K562 (cell line): ENCODE data around the gene ACTR3C. TPM values are rescaled to one million over a fixed set of nuclear protein-coding genes. Genes with fewer than 3 reads are reported as not detected.

Experiments used
- CBFB ChIP-seq: sonication (generic); formaldehyde crosslinking; IDR thresholded peaks from 2 replicates; pipeline ENCODE4 v1.4.0; 2020; ENCODE audit warnings: mild to moderate bottlenecking, missing genetic modification reagents
- EWSR1 ChIP-seq: fragments of 450-650 bp; IDR thresholded peaks from 2 replicates; pipeline ENCODE4 v1.6.1; 2018; ENCODE audit warnings: borderline replicate concordance, mild to moderate bottlenecking, low read depth, moderate library complexity; ENCODE audit not compliant: partially characterized antibody
- FOXA1 ChIP-seq: fragments of 450-650 bp; IDR thresholded peaks from 2 replicates; pipeline ENCODE4 v1.6.1; 2016; ENCODE audit warnings: mild to moderate bottlenecking, borderline replicate concordance
- FOXM1 ChIP-seq, 2 experiments: fragments of 450-650 bp in 1 of 2; sonication (generic) in 1 of 2; formaldehyde crosslinking in 1 of 2; IDR thresholded peaks; 2 replicates each; pipeline versions ENCODE4 v1.6.1 to v1.9.0; 2017 to 2022; ENCODE audit warnings: low read depth in 2 of 2, mild to moderate bottlenecking in 2 of 2, missing genetic modification reagents in 1 of 2, moderate library complexity in 1 of 2
- HBP1 ChIP-seq: fragments of 450-650 bp; formaldehyde crosslinking; IDR thresholded peaks from 2 replicates; pipeline ENCODE4 v1.4.0; 2022; ENCODE audit warnings: missing genetic modification characterization
- HDAC2 ChIP-seq: fragments of 450-650 bp; IDR thresholded peaks from 2 replicates; pipeline ENCODE4 v1.6.1; 2016; ENCODE audit warnings: mild to moderate bottlenecking
- JUND ChIP-seq, 2 experiments: IDR thresholded peaks; 2 replicates in 1 of 2; 3 replicates in 1 of 2; pipeline ENCODE4 v1.6.1; 2011; ENCODE audit warnings: borderline replicate concordance in 2 of 2, low read depth in 2 of 2, low read length in 2 of 2, improper control_type of control experiment in 1 of 2, missing biosample characterization in 1 of 2, missing genetic modification characterization in 1 of 2, missing genetic modification reagents in 1 of 2
- MIER1 ChIP-seq: fragments of 450-650 bp; IDR thresholded peaks from 2 replicates; pipeline ENCODE4 v1.6.1; 2016; ENCODE audit warnings: antibody characterized with exemption, mild to moderate bottlenecking, low read depth
- NCOA4 ChIP-seq: fragments of 450-650 bp; IDR thresholded peaks from 2 replicates; pipeline ENCODE4 v1.6.1; 2018; ENCODE audit warnings: mild to moderate bottlenecking; ENCODE audit not compliant: partially characterized antibody
- NFRKB ChIP-seq: fragments of 450-650 bp; IDR thresholded peaks from 2 replicates; pipeline ENCODE4 v1.6.1; 2016; ENCODE audit warnings: low read depth
- RB1 ChIP-seq: fragments of 450-650 bp; IDR thresholded peaks from 2 replicates; pipeline ENCODE4 v1.6.1; 2017; ENCODE audit warnings: low read depth, mild to moderate bottlenecking
- SNIP1 ChIP-seq: fragments of 450-650 bp; IDR thresholded peaks from 2 replicates; pipeline ENCODE4 v1.7.1; 2017; ENCODE audit warnings: low read depth, mild to moderate bottlenecking
- SP2 ChIP-seq: IDR thresholded peaks from 2 replicates; pipeline ENCODE4 v1.6.1; 2011; ENCODE audit warnings: mild to moderate bottlenecking, low read depth, low read length, moderate library complexity; ENCODE audit not compliant: poor library complexity, severe bottlenecking; ENCODE audit errors: extremely low read depth
- THAP12 ChIP-seq: fragments of 250-450 bp; sonication (Bioruptor Pico); IDR thresholded peaks from 2 replicates; pipeline ENCODE4 v1.9.0; 2021; ENCODE audit warnings: mild to moderate bottlenecking, inconsistent platforms
- YY1 ChIP-seq, 3 experiments: IDR thresholded peaks; 2 replicates each; pipeline ENCODE4 v1.6.1; 2011; ENCODE audit warnings: low read length in 2 of 3, mild to moderate bottlenecking in 2 of 3, moderate library complexity in 2 of 3, borderline replicate concordance in 1 of 3, control low read depth in 1 of 3, low read depth in 1 of 3; ENCODE audit not compliant: insufficient read depth in 3 of 3, insufficient replicate concordance in 2 of 3, control insufficient read depth in 1 of 3, insufficient read length in 1 of 3; ENCODE audit errors: extremely low read depth in 1 of 3
- ZBTB7A ChIP-seq: IDR thresholded peaks from 2 replicates; pipeline ENCODE4 v1.6.1; 2011; ENCODE audit warnings: low read depth, mild to moderate bottlenecking, low read length, moderate library complexity, borderline replicate concordance; ENCODE audit not compliant: control insufficient read depth
- ZNF436 ChIP-seq: fragments of 250-450, 450-650 bp; sonication (Bioruptor Pico); formaldehyde crosslinking; IDR thresholded peaks from 2 replicates; pipeline ENCODE4 v1.7.0; 2020; ENCODE audit warnings: mild to moderate bottlenecking
- ZNF584 ChIP-seq: fragments of 200-800 bp; sonication (Bioruptor generic); IDR thresholded peaks from 2 replicates; pipeline ENCODE4 v1.6.1; 2016; ENCODE audit warnings: low read depth, mild to moderate bottlenecking, missing genetic modification characterization, missing compliant biosample characterization
- polyA plus RNA-seq, 8 experiments: library from polyadenylated mRNA; depleted of rRNA in 4 of 8; stranded (reverse) in 5 of 8; unstranded in 3 of 8; fragments of >200 nt; fragmentation: Nextera tagmentation in 2 of 8; fragmentation: Illumina TruSeq in 1 of 8; extraction: Ambion mirVana in 2 of 8; extraction: Trizol in 1 of 8; gene quantifications; 2 replicates each; pipeline versions ENCODE4 v1.2.1 to v1.2.3, GENCODE V29; 2011 to 2014; ENCODE audit warnings: inconsistent platforms in 1 of 8, missing spikeins in 1 of 8
- total RNA-seq, 7 experiments: library from RNA; depleted of rRNA in 6 of 7; stranded (reverse); fragments of >200 nt in 6 of 7; fragmentation: Illumina TruSeq in 2 of 7; extraction: Trizol in 2 of 7; gene quantifications; 2 replicates each; pipeline versions ENCODE4 v1.2.1 to v1.2.3, GENCODE V29; 2011 to 2021; ENCODE audit warnings: low replicate concordance in 1 of 7

The ACTR3C gene
- total and polyA plus RNA-seq, 9 of the 15 experiments (the other 6 are each of a cell fraction or from before 2014, with no cell fraction given), result 9.0 to 35.4 (median 13.3) TPM

DNA sequence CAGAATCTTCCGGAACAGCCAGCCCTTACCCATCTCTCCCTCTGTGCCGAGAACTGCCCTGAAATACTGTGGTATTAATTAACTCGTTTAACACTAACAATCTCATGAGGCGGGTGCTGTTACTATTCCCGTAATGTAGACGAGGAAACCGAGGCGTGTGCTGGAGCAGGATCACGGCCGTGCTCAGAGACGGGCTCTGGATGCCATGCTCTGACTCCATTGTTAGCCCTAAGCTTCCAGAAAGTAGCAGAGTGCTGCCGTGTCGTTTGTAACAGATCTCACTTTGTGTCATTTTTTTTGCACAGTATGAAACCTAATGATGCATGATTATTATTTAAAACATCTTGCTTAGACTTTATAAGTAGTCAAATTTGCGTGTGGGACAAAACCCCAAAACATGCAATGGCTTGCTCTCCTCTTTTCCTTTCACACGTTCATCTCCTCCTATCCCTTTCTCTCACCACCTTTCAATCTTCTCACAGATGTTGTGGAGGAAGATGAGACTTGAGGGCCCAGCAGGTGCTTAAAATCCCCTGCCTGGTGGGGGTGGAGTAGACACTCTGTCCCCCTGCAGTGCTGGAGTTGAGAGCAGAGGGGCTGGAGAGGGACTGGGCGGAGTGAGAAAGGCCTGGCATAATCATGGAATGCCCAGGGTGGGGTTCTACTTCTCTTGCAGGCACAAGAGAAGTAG lies 482 bp upstream of the ACTR3C start (continued):
- TF ChIP-seq FOXM1 (IDR thresholded peaks at IDR 0.05; ENCODE audit: low read depth) (no peak), FOXM1 (CRISPR knock-in tag; IDR thresholded peaks at IDR 0.05; ENCODE audit: low read depth) (0 out of 2 replicates have a peak, but pooled peaks have one; percentile 38), NFRKB (peak; percentile 14; the same call in 1 of the 2 replicates), SNIP1 (no peak), MIER1 (no peak), HDAC2 (no peak), EWSR1 (no peak), SP2 (no peak), HBP1 (CRISPR knock-in tag) (0 out of 2 replicates have a peak, but pooled peaks have one; percentile 28), YY1 (IDR thresholded peaks at IDR 0.05; ENCODE audit: borderline replicate concordance in 1 of 3, control insufficient read depth in 1 of 3, extremely low read depth in 1 of 3, insufficient read depth in 3 of 3, insufficient read length in 1 of 3, insufficient replicate concordance in 2 of 3, low read depth in 1 of 3, low read length in 2 of 3) (peak in 1 of 3 experiments; percentile 67), JUND (IDR thresholded peaks at IDR 0.05; ENCODE audit: borderline replicate concordance, low read depth, low read length) (no peak), JUND (tag; IDR thresholded peaks at IDR 0.05; ENCODE audit: borderline replicate concordance, low read depth, low read length) (peak; percentile 44; the same call in 2 of the 3 replicates), FOXA1 (0 out of 2 replicates have a peak, but pooled peaks have one; percentile 47), THAP12 (CRISPR knock-in tag) (0 out of 2 replicates have a peak, but pooled peaks have one; percentile 4), RB1 (no peak), CBFB (CRISPR knock-in tag) (0 out of 2 replicates have a peak, but pooled peaks have one; percentile 12), ZBTB7A (peak; percentile 41; the same call in 1 of the 2 replicates), NCOA4 (no peak), ZNF436 (CRISPR knock-in tag) (no peak), ZNF584 (peak; percentile 30; the same call in 1 of the 2 replicates)
